ENCODE results near the gene TMED4.

Gene TMED4

DNA sequence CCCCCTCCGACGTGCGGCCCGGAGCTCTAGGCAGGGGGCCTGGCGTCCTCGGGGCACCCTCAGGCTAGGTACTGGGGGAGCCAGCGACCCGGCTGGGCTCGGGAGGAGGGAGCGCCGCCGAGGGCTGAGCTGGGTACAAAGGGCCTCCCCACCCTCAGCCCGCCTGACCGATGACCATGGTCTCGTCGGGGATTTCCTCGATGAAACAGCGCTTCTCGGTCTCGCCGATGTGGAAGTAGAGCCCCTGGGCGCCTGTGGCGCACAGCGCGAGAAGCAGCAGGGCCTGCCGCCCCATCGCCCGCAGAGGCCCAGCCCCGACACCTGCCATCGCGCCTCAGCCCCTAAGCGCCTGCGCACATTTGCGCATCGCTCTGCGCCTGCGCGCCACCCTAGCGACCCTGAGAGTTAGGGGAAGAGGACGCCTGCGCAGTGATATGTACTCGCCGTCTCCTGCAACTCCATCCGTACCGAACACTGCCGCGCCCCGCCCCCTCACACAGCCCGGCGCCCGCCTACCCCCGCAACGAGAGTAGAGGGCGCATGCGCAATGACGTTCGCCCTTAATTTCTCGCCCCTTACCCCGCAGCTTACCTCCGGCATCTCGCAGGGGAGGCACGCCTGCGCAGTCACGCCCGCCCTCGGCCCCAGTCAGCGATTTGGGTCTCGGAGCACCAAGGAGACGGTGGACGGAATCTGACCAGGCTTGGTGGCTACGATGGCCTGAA, at the start of gene TMED4:
TMED4 (minus strand) TSS at position 353 of the 725 bp plus-strand sequence; CDS start at position 328, 25 bp downstream.
- H3K4me1 ChIP-seq (ENCODE audit: control insufficient read depth, insufficient read depth, low read length): peaks cover 10% of the 10 kb centered on the region; the same call in 1 of the 2 replicates
- peak within 1 kb of the TSS; percentile 85 for H3K4me3 ChIP-seq (ENCODE audit: low read depth, low read length)
- H3K36me3 ChIP-seq (ENCODE audit: control insufficient read depth, insufficient read depth, low read length): peaks cover 30% of the 10 kb centered on the region
- peak within 1 kb of the TSS; percentile 84 for H3K9ac ChIP-seq (ENCODE audit: low read length)
- H3K27ac ChIP-seq (ENCODE audit: low read depth, low read length): peak within 1 kb of the TSS; percentile 62
- H3K27me3 ChIP-seq (ENCODE audit: control insufficient read depth, insufficient read depth, low read length): no peaks in the 10 kb centered on the region
- no peaks in the 10 kb centered on the region for H3K9me3 ChIP-seq (ENCODE audit: control insufficient read depth, insufficient read depth, low read depth, low read length)

DNA sequence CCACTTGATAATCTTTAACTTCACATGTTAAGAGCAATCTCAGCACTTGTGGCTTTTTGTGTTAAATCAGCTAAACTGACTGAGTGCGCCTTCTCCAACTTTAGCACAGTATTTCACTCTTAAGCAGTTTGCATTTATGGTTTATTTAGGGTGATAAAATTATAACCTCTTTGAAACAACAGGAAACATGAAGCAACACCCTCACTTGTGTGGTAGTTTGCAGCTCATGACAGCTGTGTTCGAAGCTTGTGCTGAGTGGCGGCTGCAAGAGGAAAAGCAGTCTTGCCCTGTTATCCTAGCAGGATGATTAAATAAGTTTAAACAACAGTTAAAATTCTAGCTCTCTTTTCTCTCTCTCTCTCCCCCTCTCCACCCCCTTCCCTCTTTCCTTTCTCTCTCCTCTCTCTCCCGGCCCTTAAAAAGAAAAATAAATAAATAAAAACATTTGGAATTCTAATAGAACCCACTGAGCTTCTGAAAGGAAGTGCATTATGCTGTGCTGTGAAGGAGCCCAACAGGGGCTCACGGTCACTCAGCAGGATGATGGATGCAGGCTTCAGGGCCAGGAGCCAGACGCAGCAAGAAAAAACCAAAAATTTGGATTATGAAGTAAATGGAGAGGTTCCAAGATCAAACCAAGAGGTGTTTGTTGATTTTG, 49.6 kb upstream of the TMED4 start:
- H3K27ac ChIP-seq (ENCODE audit: low read depth, low read length): no peak overlapping the region
- H3K9me3 ChIP-seq (ENCODE audit: control insufficient read depth, insufficient read depth, low read depth, low read length): no peaks in the 10 kb centered on the region
- H3K4me1 ChIP-seq (ENCODE audit: control insufficient read depth, insufficient read depth, low read length): peaks cover 20% of the 10 kb centered on the region
- no peak overlapping the region for H3K4me3 ChIP-seq (ENCODE audit: low read depth, low read length)
- H3K36me3 ChIP-seq (ENCODE audit: control insufficient read depth, insufficient read depth, low read length): peaks cover 21% of the 10 kb centered on the region
- H3K27me3 ChIP-seq (ENCODE audit: control insufficient read depth, insufficient read depth, low read length): no peaks in the 10 kb centered on the region
- peak overlapping the region; percentile 9 for H3K9ac ChIP-seq (ENCODE audit: low read length)

DNA sequence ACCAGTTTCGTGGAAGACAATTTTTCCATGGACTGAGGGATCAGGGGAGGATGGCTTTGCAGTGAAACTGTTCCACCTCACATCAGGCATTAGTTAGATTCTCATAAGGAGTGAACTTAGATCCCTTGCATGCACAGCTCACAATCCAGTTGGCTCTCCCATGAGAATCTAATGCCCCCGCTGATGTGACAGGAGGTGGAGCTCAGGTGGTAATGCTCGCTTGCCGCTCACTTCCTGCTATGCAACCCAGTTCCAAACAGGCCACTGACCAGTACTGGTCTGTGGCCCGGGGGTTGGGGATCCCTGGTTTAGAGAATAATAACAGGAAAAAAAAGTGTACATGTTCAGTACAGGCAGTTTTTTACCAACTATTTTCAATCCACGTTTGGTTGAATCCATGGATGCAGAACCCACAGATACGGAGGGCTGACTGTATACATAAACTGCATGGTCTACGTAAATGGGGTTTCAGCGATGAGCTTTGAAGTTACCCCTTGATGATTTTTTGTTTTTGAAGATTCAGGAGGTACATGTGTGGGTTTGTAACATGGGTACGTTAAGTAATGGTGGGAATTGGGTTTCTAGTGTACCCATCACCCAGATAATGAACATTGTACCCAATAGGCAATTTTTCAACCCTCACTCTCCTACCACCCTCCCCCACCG, 48.9 kb upstream of the TMED4 start:
- H3K36me3 ChIP-seq (ENCODE audit: control insufficient read depth, insufficient read depth, low read length): peaks cover 28% of the 10 kb centered on the region
- H3K27me3 ChIP-seq (ENCODE audit: control insufficient read depth, insufficient read depth, low read length): no peaks in the 10 kb centered on the region
- no peak overlapping the region for H3K27ac ChIP-seq (ENCODE audit: low read depth, low read length)
- no peak overlapping the region for H3K4me3 ChIP-seq (ENCODE audit: low read depth, low read length)
- H3K9me3 ChIP-seq (ENCODE audit: control insufficient read depth, insufficient read depth, low read depth, low read length): no peaks in the 10 kb centered on the region
- peak overlapping the region; percentile 9 for H3K9ac ChIP-seq (ENCODE audit: low read length)
- peaks cover 15% of the 10 kb centered on the region for H3K4me1 ChIP-seq (ENCODE audit: control insufficient read depth, insufficient read depth, low read length)

DNA sequence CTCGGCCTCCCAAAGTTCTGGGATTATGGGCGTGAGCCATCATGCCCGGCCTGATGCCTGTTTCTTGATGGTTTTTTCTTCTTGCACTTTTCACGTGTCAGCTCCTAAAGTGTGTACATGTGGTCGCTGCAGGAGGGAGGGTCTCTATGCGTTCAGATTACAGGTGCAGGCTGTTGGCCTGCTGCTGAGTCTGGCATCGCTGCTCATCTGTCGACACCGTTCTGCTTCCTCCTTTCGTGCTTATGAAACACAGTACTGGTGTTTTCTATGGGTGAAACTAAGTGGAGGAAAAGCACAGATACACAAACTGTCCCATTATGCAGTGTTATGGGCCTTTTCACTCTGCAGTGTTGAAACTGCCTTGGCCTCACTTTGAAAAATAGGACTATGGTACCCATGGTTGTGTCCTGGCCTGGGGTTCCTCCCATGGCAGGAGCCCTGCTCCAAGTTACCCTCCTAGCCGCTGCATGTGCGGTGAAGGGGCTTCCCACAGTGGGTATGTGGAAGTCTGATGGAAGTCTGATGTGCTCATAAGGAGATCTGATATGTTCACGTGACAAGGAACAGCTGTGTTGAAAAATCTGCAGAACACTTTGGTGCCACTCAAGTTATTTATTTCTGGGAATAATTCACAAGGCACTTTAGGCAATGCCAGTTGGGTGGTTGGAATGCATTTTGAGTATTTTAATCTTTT, 47.9 kb upstream of the TMED4 start:
- Histone ChIP-seq H3K4me1 (ENCODE audit: control insufficient read depth, insufficient read depth, low read length) (peaks cover 15% of the 10 kb centered on the region), H3K27ac (ENCODE audit: low read depth, low read length) (no peak overlapping the region), H3K27me3 (ENCODE audit: control insufficient read depth, insufficient read depth, low read length) (no peaks in the 10 kb centered on the region), H3K9ac (ENCODE audit: low read length) (no peak overlapping the region), H3K4me3 (ENCODE audit: low read depth, low read length) (no peak overlapping the region), H3K9me3 (ENCODE audit: control insufficient read depth, insufficient read depth, low read depth, low read length) (no peaks in the 10 kb centered on the region), H3K36me3 (ENCODE audit: control insufficient read depth, insufficient read depth, low read length) (peaks cover 37% of the 10 kb centered on the region)

DNA sequence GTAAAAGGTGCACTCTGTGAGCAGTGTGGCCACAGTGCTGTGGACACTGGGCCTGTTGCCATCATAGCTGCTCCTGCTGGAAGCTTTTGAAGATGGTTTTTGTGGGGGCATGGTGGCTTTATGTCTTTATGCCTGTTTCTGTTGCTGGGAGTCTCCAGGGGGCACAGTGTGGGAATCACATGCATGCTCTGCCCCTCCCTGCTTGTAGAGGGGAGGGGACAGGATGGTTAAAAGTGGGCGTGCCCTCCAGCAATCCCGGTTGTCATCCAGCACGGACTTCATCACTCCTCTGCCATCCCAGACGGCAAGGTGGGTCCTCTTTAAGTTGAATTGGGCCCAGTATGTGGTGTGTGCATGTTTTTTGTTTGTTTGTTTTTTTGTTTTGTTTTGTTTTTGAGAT, 44.6 kb upstream of the TMED4 start:
- Histone ChIP-seq H3K27ac (ENCODE audit: low read depth, low read length) (no peak overlapping the region), H3K27me3 (ENCODE audit: control insufficient read depth, insufficient read depth, low read length) (no peaks in the 10 kb centered on the region), H3K9me3 (ENCODE audit: control insufficient read depth, insufficient read depth, low read depth, low read length) (no peaks in the 10 kb centered on the region), H3K4me3 (ENCODE audit: low read depth, low read length) (no peak overlapping the region), H3K36me3 (ENCODE audit: control insufficient read depth, insufficient read depth, low read length) (peaks cover 42% of the 10 kb centered on the region), H3K4me1 (ENCODE audit: control insufficient read depth, insufficient read depth, low read length) (peaks cover 11% of the 10 kb centered on the region), H3K9ac (ENCODE audit: low read length) (no peak overlapping the region)

DNA sequence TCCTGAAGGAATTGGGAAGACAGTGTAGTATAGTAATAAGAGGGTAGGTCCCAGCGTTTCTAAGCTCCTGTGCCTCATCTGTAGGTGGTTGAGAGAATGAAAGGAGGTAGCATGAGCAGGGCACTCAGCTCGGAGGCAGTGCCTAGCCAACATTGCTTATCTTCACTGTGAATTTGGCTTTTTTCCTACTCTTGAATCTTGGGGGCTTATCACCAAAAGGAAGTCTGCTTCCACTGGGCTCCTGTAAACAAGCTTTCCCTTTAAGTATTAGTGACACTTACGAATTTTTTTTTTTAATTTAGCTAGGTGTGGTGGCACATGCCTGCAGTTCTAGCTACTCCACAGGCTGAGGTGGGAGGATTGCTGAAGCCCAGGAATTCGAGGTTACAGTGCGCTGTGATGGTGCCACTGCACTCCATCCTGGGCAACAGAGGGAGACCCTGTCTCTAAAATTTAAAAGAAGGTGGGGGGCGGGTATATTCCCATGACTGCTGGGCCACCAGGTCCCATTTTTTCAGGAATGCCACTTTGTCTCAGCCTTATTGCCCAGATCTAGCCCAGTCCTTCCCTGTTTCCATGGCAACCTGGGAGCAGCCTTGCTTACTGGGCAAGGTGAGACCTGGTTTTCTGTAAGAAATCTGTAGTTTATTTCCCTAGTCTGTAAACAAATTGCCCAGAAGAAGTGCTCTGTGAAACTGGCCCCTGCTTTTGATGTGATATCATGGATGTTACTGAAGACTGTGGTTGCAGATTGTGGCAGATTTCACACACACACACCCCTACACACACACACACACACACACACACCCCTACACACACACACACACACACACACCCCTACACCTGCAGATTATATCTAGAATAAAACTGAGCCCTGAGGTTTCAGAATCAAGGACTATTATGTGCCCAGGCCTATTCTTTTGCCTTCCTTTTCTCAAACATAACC, 43.8 kb upstream of the TMED4 start:
- H3K36me3 ChIP-seq (ENCODE audit: control insufficient read depth, insufficient read depth, low read length): peaks cover 36% of the 10 kb centered on the region
- no peak overlapping the region for H3K4me3 ChIP-seq (ENCODE audit: low read depth, low read length)
- peaks cover 3% of the 10 kb centered on the region; the same call in 1 of the 2 replicates for H3K4me1 ChIP-seq (ENCODE audit: control insufficient read depth, insufficient read depth, low read length)
- no peaks in the 10 kb centered on the region for H3K9me3 ChIP-seq (ENCODE audit: control insufficient read depth, insufficient read depth, low read depth, low read length)
- no peaks in the 10 kb centered on the region for H3K27me3 ChIP-seq (ENCODE audit: control insufficient read depth, insufficient read depth, low read length)
- H3K27ac ChIP-seq (ENCODE audit: low read depth, low read length): no peak overlapping the region
- no peak overlapping the region for H3K9ac ChIP-seq (ENCODE audit: low read length)

DNA sequence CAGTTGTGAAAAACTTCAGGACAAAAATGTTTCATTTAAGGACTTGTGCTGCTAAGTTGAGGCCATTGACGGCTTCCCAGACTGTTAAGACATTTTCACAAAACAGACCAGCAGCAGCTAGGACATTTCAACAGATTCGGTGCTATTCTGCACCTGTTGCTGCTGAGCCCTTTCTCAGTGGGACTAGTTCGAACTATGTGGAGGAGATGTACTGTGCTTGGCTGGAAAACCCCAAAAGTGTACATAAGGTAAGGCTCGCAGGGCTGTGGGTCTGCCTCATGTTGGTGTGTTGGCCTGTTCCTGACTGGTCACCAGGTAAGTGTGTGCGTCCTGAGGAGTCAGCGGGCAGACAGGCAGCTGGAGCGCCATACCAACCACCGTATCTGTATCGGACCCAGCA, 42.3 kb upstream of the TMED4 start:
- H3K27me3 ChIP-seq (ENCODE audit: control insufficient read depth, insufficient read depth, low read length): no peaks in the 10 kb centered on the region
- H3K9me3 ChIP-seq (ENCODE audit: control insufficient read depth, insufficient read depth, low read depth, low read length): no peaks in the 10 kb centered on the region
- no peak overlapping the region for H3K27ac ChIP-seq (ENCODE audit: low read depth, low read length)
- H3K9ac ChIP-seq (ENCODE audit: low read length): no peak overlapping the region
- peaks cover 27% of the 10 kb centered on the region for H3K36me3 ChIP-seq (ENCODE audit: control insufficient read depth, insufficient read depth, low read length)
- no peaks in the 10 kb centered on the region for H3K4me1 ChIP-seq (ENCODE audit: control insufficient read depth, insufficient read depth, low read length)
- H3K4me3 ChIP-seq (ENCODE audit: low read depth, low read length): no peak overlapping the region

DNA sequence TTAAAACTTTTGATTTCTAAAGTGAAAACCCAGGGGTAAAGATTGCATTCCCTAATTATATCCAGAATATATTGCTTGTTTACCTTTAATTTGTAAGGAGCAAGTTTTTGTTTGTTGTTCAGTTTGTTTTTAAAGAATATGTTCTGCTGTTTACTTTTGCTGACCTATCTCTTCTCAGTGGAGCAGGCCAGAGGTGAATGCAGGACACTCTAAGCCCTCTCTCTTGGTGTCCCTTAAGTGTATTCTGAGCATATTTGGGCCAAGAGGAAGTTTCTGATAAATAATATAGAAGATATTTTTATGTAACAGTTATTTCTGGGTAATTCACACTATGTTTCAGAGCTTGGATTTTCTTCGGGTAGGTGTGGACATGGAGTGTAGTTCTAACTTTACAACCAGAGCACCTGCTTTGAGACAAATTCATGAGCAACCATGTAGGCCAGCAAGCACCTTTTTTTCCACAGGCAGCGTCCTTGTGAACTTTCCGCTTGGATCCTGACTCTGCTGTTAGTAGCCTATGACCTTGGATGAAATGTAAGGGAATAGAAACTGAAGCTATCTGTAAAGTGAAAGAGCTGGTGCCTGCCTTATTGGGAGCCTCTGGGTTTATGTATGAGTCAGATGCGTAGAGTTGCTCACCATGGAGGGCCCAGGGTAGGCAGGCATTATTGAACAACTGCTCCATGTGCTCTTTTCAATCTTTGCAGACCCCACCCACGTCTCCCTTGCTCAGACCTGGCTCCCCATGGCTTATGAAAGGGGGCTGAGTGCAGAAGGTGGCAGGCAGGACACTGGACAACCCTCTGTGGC, 40.5 kb upstream of the TMED4 start:
- H3K4me1 ChIP-seq (ENCODE audit: control insufficient read depth, insufficient read depth, low read length): no peaks in the 10 kb centered on the region

DNA sequence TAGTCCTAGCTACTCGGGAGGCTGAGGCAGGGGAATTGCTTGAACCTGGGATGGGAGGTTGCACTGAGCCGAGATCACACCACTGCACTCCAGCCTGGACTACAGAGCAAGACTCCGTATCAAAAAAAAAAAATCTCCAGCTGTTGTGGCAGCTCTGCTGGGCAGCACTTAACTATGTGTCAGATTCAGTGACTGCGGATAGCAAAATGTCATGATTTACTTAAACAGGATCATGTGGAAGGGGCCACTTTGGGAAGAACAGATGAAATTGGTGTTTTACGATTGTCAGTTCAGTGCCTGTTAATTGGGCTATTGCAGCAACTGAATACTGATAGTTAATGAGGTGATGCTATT, 39.7 kb upstream of the TMED4 start:
- Histone ChIP-seq H3K4me1 (ENCODE audit: control insufficient read depth, insufficient read depth, low read length) (no peaks in the 10 kb centered on the region), H3K9ac (ENCODE audit: low read length) (no peak overlapping the region), H3K9me3 (ENCODE audit: control insufficient read depth, insufficient read depth, low read depth, low read length) (no peaks in the 10 kb centered on the region), H3K27ac (ENCODE audit: low read depth, low read length) (no peak overlapping the region), H3K4me3 (ENCODE audit: low read depth, low read length) (no peak overlapping the region), H3K27me3 (ENCODE audit: control insufficient read depth, insufficient read depth, low read length) (no peaks in the 10 kb centered on the region), H3K36me3 (ENCODE audit: control insufficient read depth, insufficient read depth, low read length) (peaks cover 25% of the 10 kb centered on the region)

More for the DNA sequence above, 40.5 kb upstream of the TMED4 start:
- no peaks in the 10 kb centered on the region for H3K27me3 ChIP-seq (ENCODE audit: control insufficient read depth, insufficient read depth, low read length)
- H3K36me3 ChIP-seq (ENCODE audit: control insufficient read depth, insufficient read depth, low read length): peaks cover 25% of the 10 kb centered on the region
- H3K9me3 ChIP-seq (ENCODE audit: control insufficient read depth, insufficient read depth, low read depth, low read length): no peaks in the 10 kb centered on the region
- H3K9ac ChIP-seq (ENCODE audit: low read length): no peak overlapping the region
- no peak overlapping the region for H3K27ac ChIP-seq (ENCODE audit: low read depth, low read length)
- H3K4me3 ChIP-seq (ENCODE audit: low read depth, low read length): no peak overlapping the region
